HTR-8/SVneo (cell line): ENCODE results near the gene EEF2KMT.
"Not testable (repeated sequence)": the region's sequence is repeated elsewhere in the genome, so short reads cannot be mapped to it uniquely, and the experiment has no call there.

ENCODE experiments used
- DNase-seq: peaks from one replicate; pipeline ENCODE4 v3.0.0; 2011; ENCODE audit warnings: low spot score, mixed read lengths; ENCODE audit not compliant: insufficient read length
- FAIRE-seq: peaks from 2 replicates; lab custom pipeline; 2011; peaks lifted over from hg19 to GRCh38; lab: Jason Lieb, UNC

Gene EEF2KMT

GRCh38 chr16:5097061-5097469 is 530 bp downstream of the EEF2KMT start:
- not testable (repeated sequence) for FAIRE-seq, DNase-seq

- not testable (repeated sequence) for DNase-seq, FAIRE-seq
Measured at GRCh38 chr16:5096437-5097060, 1.0 kb downstream of the EEF2KMT start.

DNA sequence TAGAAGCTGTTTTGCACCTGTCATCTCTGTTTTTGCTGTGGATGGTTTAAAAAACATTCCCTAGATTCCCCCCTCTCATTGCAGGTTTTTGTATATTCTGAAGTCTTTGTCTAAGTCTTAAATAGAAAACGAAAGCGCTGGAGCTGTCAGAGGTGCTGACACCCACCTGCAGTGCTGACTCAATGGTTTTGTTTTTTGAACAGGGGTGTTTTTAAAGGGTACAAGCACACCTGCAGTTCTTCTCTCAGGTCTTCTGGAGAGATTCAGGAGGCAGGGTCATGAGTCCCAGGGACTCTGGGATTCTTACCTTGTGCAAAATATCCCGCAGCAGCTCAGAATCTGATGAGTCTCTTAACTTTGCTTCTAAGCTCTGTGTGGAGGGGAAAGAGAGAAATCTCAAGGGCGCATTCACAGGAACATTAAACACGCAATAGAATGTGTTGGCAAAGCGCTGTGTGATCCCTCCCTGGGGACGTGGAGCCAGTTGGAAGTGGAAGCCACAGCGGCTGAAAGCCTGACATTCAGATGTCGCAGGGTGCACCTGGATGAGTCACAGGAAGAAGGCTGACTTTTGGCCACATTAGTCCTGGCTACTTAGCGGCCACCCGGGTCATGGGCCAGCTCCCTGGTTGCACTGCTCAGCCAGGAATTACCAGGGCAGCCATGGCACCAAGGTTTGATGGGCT is 2.3 kb downstream of the EEF2KMT start:
- not testable (repeated sequence) for FAIRE-seq, DNase-seq

GRCh38 chr16:5093746-5094145 is 3.8 kb downstream of the EEF2KMT start:
- FAIRE-seq, DNase-seq: not testable (repeated sequence)

GRCh38 chr16:5093081-5093480 is 4.5 kb downstream of the EEF2KMT start:
- not testable (repeated sequence) for DNase-seq, FAIRE-seq

DNA sequence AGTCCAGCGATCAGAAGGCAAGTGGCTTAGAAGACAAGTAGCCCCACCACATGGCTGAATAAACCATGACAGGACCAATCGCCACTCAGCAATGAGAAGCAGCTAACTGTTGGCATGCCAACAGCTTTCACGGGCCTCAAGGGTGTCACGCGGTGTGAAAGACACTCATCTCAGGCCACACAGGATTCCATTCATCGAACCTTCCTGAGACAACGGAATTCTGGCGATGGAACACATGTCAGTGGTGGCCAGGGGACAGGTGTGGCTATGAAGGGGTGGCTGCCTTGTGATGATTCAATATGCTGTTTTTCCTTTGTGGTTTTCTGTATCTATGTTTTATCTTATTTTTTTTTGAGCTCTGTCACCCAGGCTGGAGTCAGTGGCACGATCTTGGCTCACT is 7.0 kb downstream of the EEF2KMT start:
- DNase-seq, FAIRE-seq: not testable (repeated sequence)

DNA sequence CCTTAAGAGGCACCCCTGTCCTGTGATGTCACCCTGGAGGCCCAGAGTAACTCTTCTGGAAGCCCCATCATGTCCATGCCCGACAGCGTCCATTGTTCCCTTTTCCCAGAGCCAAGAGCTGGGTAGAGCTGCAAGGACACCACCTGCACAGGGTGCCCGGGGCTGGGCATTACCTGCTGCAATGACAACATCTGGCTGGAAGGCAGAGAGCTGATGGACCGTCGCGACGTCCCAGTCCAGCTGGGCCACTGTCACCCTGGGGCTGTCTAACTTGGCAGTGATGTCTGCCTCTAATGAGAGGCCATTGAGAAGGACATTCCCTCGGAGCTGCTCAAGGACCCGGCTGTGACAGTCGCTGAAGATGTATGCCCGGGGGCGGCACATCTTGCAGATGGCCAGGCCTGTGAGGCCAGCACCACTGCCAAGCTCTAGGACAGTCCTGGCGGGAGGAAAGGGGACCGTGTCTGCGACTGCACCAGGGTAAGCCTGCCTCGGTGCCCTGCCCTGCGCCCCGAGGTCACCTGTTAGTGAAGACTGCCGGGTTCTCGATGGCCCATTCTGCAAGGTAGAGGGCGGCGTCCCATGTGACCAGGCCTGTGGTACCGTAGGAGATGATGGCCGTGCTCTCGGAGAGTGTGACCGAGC is 7.6 kb downstream of the EEF2KMT start:
- not testable (repeated sequence) for DNase-seq, FAIRE-seq

- not testable (repeated sequence) for DNase-seq, FAIRE-seq
Measured at GRCh38 chr16:5088936-5089335, 8.7 kb downstream of the EEF2KMT start.

- FAIRE-seq, DNase-seq: not testable (repeated sequence)
Measured at GRCh38 chr16:5088086-5088790, 9.4 kb downstream of the EEF2KMT start.

GRCh38 chr16:5085716-5086115 is 11.9 kb downstream of the EEF2KMT start:
- not testable (repeated sequence) for FAIRE-seq, DNase-seq

GRCh38 chr16:5084802-5085201 is 12.8 kb downstream of the EEF2KMT start:
- not testable (repeated sequence) for DNase-seq

GRCh38 chr16:5084099-5084731 is 13.4 kb downstream of the EEF2KMT start:
- FAIRE-seq, DNase-seq: not testable (repeated sequence)

More at GRCh38 chr16:5084802-5085201, 12.8 kb downstream of the EEF2KMT start:
- not testable (repeated sequence) for FAIRE-seq

- not testable (repeated sequence) for DNase-seq, FAIRE-seq
Measured at GRCh38 chr16:5083646-5084045, 13.9 kb downstream of the EEF2KMT start.

DNA sequence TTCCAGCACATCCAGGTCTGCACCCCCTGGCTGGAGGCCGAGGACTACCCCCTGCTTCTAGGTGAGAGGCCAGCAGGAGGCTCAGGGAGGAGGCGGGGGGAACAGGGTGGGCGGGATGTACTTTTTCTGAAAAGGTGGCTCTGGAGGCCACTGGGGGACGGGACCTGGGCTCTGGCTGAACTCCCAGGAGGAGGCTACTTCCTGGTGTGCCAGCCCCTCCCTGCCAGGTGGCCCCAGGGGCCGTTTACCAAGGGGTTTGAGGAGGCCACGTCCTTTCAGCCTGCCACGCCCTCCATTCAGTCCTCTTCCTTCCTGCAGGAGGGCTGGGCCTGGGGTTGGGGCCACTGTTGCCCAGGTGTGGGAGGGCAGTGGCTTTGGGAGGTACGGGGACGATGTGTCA is 16.6 kb downstream of the EEF2KMT start:
- not testable (repeated sequence) for DNase-seq, FAIRE-seq

- DNase-seq, FAIRE-seq: not testable (repeated sequence)
Measured at GRCh38 chr16:5080461-5080860, 17.1 kb downstream of the EEF2KMT start.

DNA sequence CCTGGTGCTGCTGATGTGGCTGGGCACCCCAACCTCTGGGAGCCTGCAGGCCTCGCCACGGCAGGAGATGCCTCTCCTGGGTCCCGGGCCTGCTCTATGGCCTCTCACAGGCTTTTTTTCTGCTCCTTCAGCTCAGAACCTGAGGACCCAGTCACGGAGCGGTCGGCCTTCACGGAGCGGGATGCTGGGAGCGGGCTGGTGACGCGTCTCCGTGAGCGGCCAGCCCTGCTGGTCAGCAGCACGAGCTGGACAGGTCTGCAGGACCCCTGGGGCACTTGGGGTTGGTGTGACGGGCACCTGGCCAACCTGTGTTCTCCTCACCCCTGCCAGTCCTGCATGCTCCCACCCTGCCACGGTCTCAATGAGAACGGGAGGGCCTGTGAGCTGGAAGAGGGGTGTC is 19.0 kb downstream of the EEF2KMT start:
- DNase-seq = no peak
- no peak for FAIRE-seq

DNA sequence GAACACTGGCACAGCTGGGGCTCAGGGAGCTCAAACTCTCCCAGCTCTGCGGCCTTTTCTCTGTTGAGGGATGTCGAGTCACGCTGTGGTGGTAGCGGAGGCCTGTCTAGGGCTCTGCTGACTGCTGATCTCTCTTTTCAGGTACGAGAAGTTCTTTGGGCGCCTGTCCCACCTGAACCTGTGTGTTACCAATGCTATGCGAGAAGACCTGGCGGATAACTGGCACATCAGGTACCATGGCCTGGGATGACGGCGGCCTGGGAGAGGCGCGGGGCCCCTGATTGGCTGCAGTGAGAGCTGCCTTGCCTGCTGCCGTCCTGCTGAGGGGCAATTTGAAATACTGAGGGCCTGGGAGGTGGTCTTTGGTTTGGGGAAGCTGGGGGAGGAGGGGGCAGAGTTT is 20.3 kb downstream of the EEF2KMT start:
- FAIRE-seq (no peak), DNase-seq (no peak)

- FAIRE-seq = no peak
- no peak for DNase-seq
Measured at GRCh38 chr16:5075637-5076036, 22.0 kb downstream of the EEF2KMT start.

DNA sequence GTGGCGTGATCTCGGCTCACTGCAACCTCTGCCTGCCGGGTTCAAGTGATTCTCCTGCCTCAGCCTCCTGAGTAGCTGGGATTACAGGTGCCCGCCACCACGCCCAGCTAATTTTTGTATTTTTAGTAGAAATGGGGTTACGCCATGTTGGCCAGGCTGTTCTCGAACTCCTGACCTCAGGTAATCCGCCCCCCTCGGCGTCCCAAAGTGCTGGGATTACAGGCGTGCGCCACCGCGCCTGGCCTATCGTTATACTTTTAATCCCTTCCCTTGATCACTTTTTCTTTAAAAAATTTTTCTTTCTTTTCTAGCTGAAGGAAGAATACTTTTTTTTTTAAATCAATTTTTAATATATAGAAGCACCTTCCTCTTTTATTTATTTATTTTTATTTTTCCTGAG is 23.8 kb downstream of the EEF2KMT start:
- DNase-seq, FAIRE-seq: not testable (repeated sequence)

DNA sequence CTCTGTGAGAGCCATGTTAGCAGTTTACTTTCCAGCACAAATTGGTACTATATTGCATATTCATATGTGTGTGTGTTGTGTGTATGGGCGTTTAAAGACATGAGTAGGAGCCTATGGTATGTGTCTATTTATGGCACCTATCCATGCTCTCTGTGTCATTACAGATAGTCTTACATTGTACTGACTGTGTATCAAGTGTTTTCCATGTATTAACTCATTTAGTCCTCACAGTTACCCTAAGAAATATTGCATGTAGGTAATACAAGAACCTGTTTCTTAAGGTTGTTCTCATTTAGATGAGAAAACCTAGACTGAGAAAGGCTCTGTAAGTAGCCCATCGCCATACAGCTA is 24.3 kb downstream of the EEF2KMT start:
- FAIRE-seq = no peak
- DNase-seq = no peak
